ENCODE results near the gene PDE1A. TPM values are rescaled to one million over a fixed set of nuclear protein-coding genes. Genes with fewer than 3 reads are reported as not detected.

The PDE1A gene
- total and polyA plus RNA-seq, 2 of the 4 experiments (the other 2 are of a cell fraction): 0.24 to 0.90 TPM

GRCh38 chr2:182187130-182187529 is 239.7 kb downstream of the PDE1A start:
- Histone ChIP-seq H3K4me2 (ENCODE audit: low read depth, low read length) (no peak overlapping the region), H2BK5ac (ENCODE audit: low read depth, low read length, poor library complexity, severe bottlenecking) (no peak overlapping the region), H4K8ac (ENCODE audit: low read depth in 2 of 2, low read length in 2 of 2) (no peak overlapping the region), H3K27me3 (ENCODE audit: control insufficient read depth, insufficient read depth, low read length) (no peaks in the 10 kb centered on the region), H3K9me3 (ENCODE audit: control insufficient read depth, insufficient read depth, low read length) (peaks cover 3% of the 10 kb centered on the region; the same call in 1 of the 2 replicates), H2AK5ac (ENCODE audit: low read depth, low read length) (no peak overlapping the region), H3K9me1 (ENCODE audit: insufficient read depth, low read length) (no peaks in the 10 kb centered on the region), H3K4me1 (ENCODE audit: control insufficient read depth, insufficient read depth, low read length) (no peaks in the 10 kb centered on the region), H2BK15ac (ENCODE audit: low read depth, low read length) (no peak overlapping the region), H2BK20ac (ENCODE audit: low read depth, low read length) (no peak overlapping the region), H3K9ac (ENCODE audit: low read depth, low read length) (no peak overlapping the region), H3K14ac (replicated peaks; ENCODE audit: low read depth, low read length) (no peak overlapping the region), H2AFZ (replicated peaks; ENCODE audit: low read length, poor library complexity) (no peak overlapping the region), H3K56ac (ENCODE audit: extremely low read depth, insufficient read depth, low read length) (no peak overlapping the region), H3K36me3 (ENCODE audit: control insufficient read depth, insufficient read depth, low read length) (no peaks in the 10 kb centered on the region), H3K18ac (ENCODE audit: low read depth, low read length) (peak overlapping the region; percentile 57; the same call in 1 of the 2 replicates), H3K23ac (ENCODE audit: low read depth, low read length) (no peak overlapping the region), H3K4me3 (ENCODE audit: insufficient read depth, low read depth, low read length) (no peak overlapping the region), H3K4ac (ENCODE audit: low read depth, low read length) (no peak overlapping the region), H3K27ac (ENCODE audit: insufficient read depth, low read length) (no peak overlapping the region), H2AK9ac (replicated peaks; ENCODE audit: low read depth, low read length, poor library complexity) (no peak overlapping the region), H4K91ac (ENCODE audit: insufficient read depth, low read depth, low read length) (no peak overlapping the region), H4K20me1 (ENCODE audit: insufficient read depth, low read length) (no peaks in the 10 kb centered on the region), H3K79me1 (ENCODE audit: low read depth in 1 of 2, low read length in 2 of 2) (no peaks in the 10 kb centered on the region), H4K5ac (ENCODE audit: low read depth, low read length) (no peak overlapping the region), H2BK120ac (ENCODE audit: low read depth, low read length) (no peak overlapping the region)
- TF ChIP-seq FOS (IDR thresholded peaks at IDR 0.05; ENCODE audit: low read depth, low read length) (no peak), SMC3 (IDR thresholded peaks at IDR 0.05; ENCODE audit: low read depth, low read length) (no peak), CHD1 (IDR thresholded peaks at IDR 0.05; ENCODE audit: low read depth, low read length) (no peak), MXI1 (IDR thresholded peaks at IDR 0.05; ENCODE audit: borderline replicate concordance, low read depth, low read length) (no peak), MAZ (IDR thresholded peaks at IDR 0.05; ENCODE audit: borderline replicate concordance, low read depth, low read length) (no peak), ELK1 (IDR thresholded peaks at IDR 0.05; ENCODE audit: borderline replicate concordance, low read depth, low read length) (no peak), CTCF (conservative IDR thresholded peaks at IDR 0.05; ENCODE audit: low read depth, low read length) (no peak), BHLHE40 (IDR thresholded peaks at IDR 0.05; ENCODE audit: low read depth, low read length) (no peak), NFE2L2 (IDR thresholded peaks at IDR 0.05; ENCODE audit: low read depth, low read length) (no peak), RAD21 (IDR thresholded peaks at IDR 0.05; ENCODE audit: low read length) (no peak), POLR2A (IDR thresholded peaks at IDR 0.05; ENCODE audit: low read depth, low read length) (no peak), RFX5 (IDR thresholded peaks at IDR 0.05; ENCODE audit: low read depth, low read length) (no peak), USF2 (IDR thresholded peaks at IDR 0.05; ENCODE audit: low read depth, low read length) (no peak), RCOR1 (IDR thresholded peaks at IDR 0.05; ENCODE audit: insufficient replicate concordance, low read length) (no peak), CEBPB (IDR thresholded peaks at IDR 0.05; ENCODE audit: low read depth, low read length) (no peak), MAFK (IDR thresholded peaks at IDR 0.05; ENCODE audit: low read depth, low read length) (no peak)
- BruUV-seq (replicated peaks): no TSS peak
- DNase-seq (no peak), ATAC-seq (ENCODE audit: low read depth) (no peak)
- dilution Hi-C loops (cut with HindIII; ENCODE audit: low sequenced_read_pairs, unreplicated experiment): loop anchor here (25.0 kb wide), 1 partner anchor 475 kb away; no protein-coding TSS in a partner anchor
- intact Hi-C loops (cut with micrococcal nuclease): no loop called here
- POLR2A ChIA-PET (ENCODE audit: unreplicated experiment): no interaction called here
- CTCF ChIA-PET: interaction anchor here (0.8 to 1.3 kb wide), 4 partner anchors 9 to 474 kb away, joined by 3 to 12 read pairs (median 4); no protein-coding TSS in a partner anchor
- in situ Hi-C loops (cut with MboI; ENCODE audit: low sequenced_read_pairs): loop anchor here (5.0 kb wide), 1 partner anchor 465 kb away; no protein-coding TSS in a partner anchor
